GM12878 (cell line): ENCODE data around the gene LRRC15. TPM values are rescaled to one million over a fixed set of nuclear protein-coding genes. Genes with fewer than 3 reads are reported as not detected.

ENCODE experiments used
- ATAC-seq: fragments of 200-7000 bp; cut with Tn5 transposase; 3 replicates; pipeline ENCODE4 v1.9.1; 2020; ENCODE audit warnings: mild to moderate bottlenecking, moderate library complexity
- BruUV-seq: library from RNA; stranded (reverse); fragments of 400-500 nt; replicated peaks from 2 replicates; lab custom pipeline; 2021; lab: Mats Ljungman, UMichigan
- CTCF ChIA-PET: fragments of 300-600 bp; sonication (Branson Sonifier 250); formaldehyde crosslinking; extraction: SDS; loops from one replicate; lab custom pipeline; 2021; ENCODE audit warnings: inconsistent platforms; lab: Yijun Ruan, JAX
- POLR2A ChIA-PET: fragments of 350-600 bp; formaldehyde crosslinking; extraction: SDS; loops from one replicate; lab custom pipeline; 2021; ENCODE audit warnings: inconsistent platforms; lab: Charles Lee
- RAD21 ChIA-PET: fragments of 300-600 bp; sonication (Branson Sonifier 250); formaldehyde crosslinking; loops from one replicate; lab custom pipeline; 2023; ENCODE audit warnings: antibody characterized with exemption; ENCODE audit not compliant: unreplicated experiment; lab: Charles Lee
- SMC1A ChIA-PET: fragments of 300-600 bp; sonication (Branson Sonifier 250); formaldehyde crosslinking; loops from one replicate; lab custom pipeline; 2023; ENCODE audit not compliant: unreplicated experiment, uncharacterized antibody; lab: Charles Lee
- DNase-seq: peaks from one replicate; pipeline ENCODE4 v3.0.0-alpha.2; 2011; ENCODE audit warnings: low read depth, low spot score
- FAIRE-seq: peaks from 3 replicates; lab custom pipeline; 2011; peaks lifted over from hg19 to GRCh38; lab: Jason Lieb, UNC
- H2AFZ ChIP-seq: 2 replicates; pipeline ENCODE4 v1.6.0; 2011; ENCODE audit warnings: low read depth, low read length, control low read depth; ENCODE audit not compliant: control insufficient read depth
- H3K27ac ChIP-seq: 2 replicates; pipeline ENCODE4 v1.5.1; 2011; ENCODE audit warnings: control low read depth; ENCODE audit not compliant: control insufficient read depth, insufficient read depth
- H3K27me3 ChIP-seq, 2 experiments: replicated peaks in 1 of 2; 2 replicates each; pipeline versions ENCODE4 v1.6.0 to v1.6.1; 2011; ENCODE audit warnings: low read length in 1 of 2; ENCODE audit not compliant: control insufficient read depth in 2 of 2, insufficient read depth in 2 of 2
- H3K36me3 ChIP-seq, 2 experiments: 2 replicates each; pipeline ENCODE4 v1.5.1; 2011; ENCODE audit warnings: low read length in 1 of 2; ENCODE audit not compliant: control insufficient read depth in 2 of 2, insufficient read depth in 2 of 2
- H3K4me1 ChIP-seq: 2 replicates; pipeline ENCODE4 v1.6.1; 2011; ENCODE audit warnings: mild to moderate bottlenecking, low read length, moderate library complexity, mixed read lengths; ENCODE audit not compliant: control insufficient read depth, insufficient read depth
- H3K4me2 ChIP-seq: 2 replicates; pipeline ENCODE4 v1.6.0; 2011; ENCODE audit warnings: control low read depth; ENCODE audit not compliant: control insufficient read depth, insufficient read depth
- H3K4me3 ChIP-seq: fragments of 200-600 bp; sonication (generic); 2 replicates; pipeline ENCODE4 v1.5.1; 2016
- H3K79me2 ChIP-seq: 2 replicates; pipeline ENCODE4 v1.6.0; 2011; ENCODE audit warnings: low read length; ENCODE audit not compliant: control insufficient read depth, insufficient read depth
- H3K9ac ChIP-seq: 2 replicates; pipeline ENCODE4 v1.8.0; 2011; ENCODE audit warnings: low read length, control low read depth, mixed read lengths; ENCODE audit not compliant: control insufficient read depth, insufficient read depth
- H3K9me3 ChIP-seq: replicated peaks from 3 replicates; pipeline ENCODE4 v1.5.1; 2011; ENCODE audit warnings: mild to moderate bottlenecking, low read length; ENCODE audit not compliant: control insufficient read depth, insufficient read depth
- H4K20me1 ChIP-seq: 2 replicates; pipeline ENCODE4 v1.6.0; 2011; ENCODE audit not compliant: control insufficient read depth, insufficient read depth
- CHD4 ChIP-seq: fragments of 200-600 bp; sonication (generic); IDR thresholded peaks from 2 replicates; pipeline ENCODE4 v1.6.1; 2016; ENCODE audit warnings: mild to moderate bottlenecking
- EZH2 ChIP-seq: IDR thresholded peaks from 2 replicates; pipeline ENCODE4 v1.6.1; 2012; ENCODE audit warnings: low read depth, mild to moderate bottlenecking, control low read depth, inconsistent platforms, low read length, borderline replicate concordance; ENCODE audit not compliant: control insufficient read depth
- HCFC1 ChIP-seq: fragments of 150-350 bp; IDR thresholded peaks from 2 replicates; pipeline ENCODE4 v1.6.1; 2014; ENCODE audit warnings: low read length
- MTA2 ChIP-seq: fragments of 450-650 bp; IDR thresholded peaks from 2 replicates; pipeline ENCODE4 v1.6.1; 2016; ENCODE audit warnings: low read depth, mild to moderate bottlenecking, moderate library complexity
- NFYB ChIP-seq: IDR thresholded peaks from 2 replicates; pipeline ENCODE4 v1.6.1; 2011; ENCODE audit warnings: low read depth, mild to moderate bottlenecking, low read length, improper control_type of control experiment, moderate library complexity; ENCODE audit not compliant: insufficient read depth
- NRF1 ChIP-seq: conservative IDR thresholded peaks from 2 replicates; pipeline ENCODE4 v1.6.1; 2011; ENCODE audit warnings: mild to moderate bottlenecking, low read depth, low read length, improper control_type of control experiment
- RB1 ChIP-seq: fragments of 450-650 bp; formaldehyde crosslinking; IDR thresholded peaks from 2 replicates; pipeline ENCODE4 v1.6.1; 2017; ENCODE audit warnings: mild to moderate bottlenecking, borderline replicate concordance
- RELA ChIP-seq: fragments of 450-650 bp; IDR thresholded peaks from 2 replicates; pipeline ENCODE4 v1.8.0; 2014; ENCODE audit warnings: borderline replicate concordance; ENCODE audit not compliant: partially characterized antibody
- SMAD5 ChIP-seq: IDR thresholded peaks from 2 replicates; pipeline ENCODE4 v1.6.1; 2016; ENCODE audit warnings: antibody characterized with exemption, low read depth
- SP1 ChIP-seq: IDR thresholded peaks from one replicate; pipeline ENCODE4 v1.6.1; 2011; ENCODE audit warnings: low read depth, low read length
- SUPT20H ChIP-seq: IDR thresholded peaks from 2 replicates; pipeline ENCODE4 v1.6.1; 2011; ENCODE audit warnings: low read depth, mild to moderate bottlenecking, low read length, moderate library complexity, borderline replicate concordance; ENCODE audit not compliant: control insufficient read depth
- TCF12 ChIP-seq: IDR thresholded peaks from 2 replicates; pipeline ENCODE4 v1.6.1; 2011; ENCODE audit warnings: low read depth, mild to moderate bottlenecking, low read length
- WGBS: methylation state at CpG from one replicate; pipeline ENCODE4 v1.1.6; 2016; ENCODE audit warnings: low lambda C conversion rate; ENCODE audit not compliant: insufficient replicate concordance, insufficient coverage; ENCODE audit errors: missing lambda C conversion rate; 5-methylcytosine and 5-hydroxymethylcytosine counted together
- in situ Hi-C: fragments of 300-500 bp; cut with MboI; formaldehyde crosslinking; loops from 9 replicates; pipeline ENCODE4 v1.14.3; 2018; ENCODE audit warnings: mixed read lengths
- intact Hi-C: fragments of 100-400 bp; cut with micrococcal nuclease; formaldehyde crosslinking; loops from one replicate; pipeline ENCODE4 v1.14.2; 2022; ENCODE audit not compliant: unreplicated experiment
- polyA plus RNA-seq, 11 experiments: library from polyadenylated mRNA; depleted of rRNA in 4 of 11; unstranded in 6 of 11; stranded (reverse) in 5 of 11; fragments of >200 nt; fragmentation: Nextera tagmentation in 4 of 11; fragmentation: Illumina TruSeq in 1 of 11; extraction: Ambion mirVana in 4 of 11; extraction: Trizol in 1 of 11; gene quantifications; 1 replicate in 1 of 11; 2 replicates in 10 of 11; pipeline versions ENCODE4 v1.2.1 to v1.2.3, GENCODE V29; 2011 to 2016; ENCODE audit warnings: inconsistent platforms in 2 of 11, missing spikeins in 2 of 11, low read depth in 1 of 11
- total RNA-seq, 4 experiments: library from RNA; depleted of rRNA in 3 of 4; stranded (reverse); fragments of >200 nt in 3 of 4; fragmentation: Illumina TruSeq in 1 of 4; extraction: Trizol in 1 of 4; gene quantifications; 2 replicates each; pipeline versions ENCODE4 v1.2.1 to v1.2.3, GENCODE V29; 2013 to 2021
- TF ChIP-seq, protein P1 (sequence below): IDR thresholded peaks from 2 replicates; pipeline ENCODE4 v1.6.1; 2012; ENCODE audit warnings: low read depth, low read length, improper control_type of control experiment
- TF ChIP-seq, protein P2 (sequence below): IDR thresholded peaks from 2 replicates; pipeline ENCODE4 v1.6.1; 2012; ENCODE audit warnings: mild to moderate bottlenecking, low read depth, low read length
- TF ChIP-seq, protein P3 (sequence below): fragments of 450-650 bp; IDR thresholded peaks from 2 replicates; pipeline ENCODE4 v1.6.1; 2017; ENCODE audit warnings: antibody characterized with exemption, mild to moderate bottlenecking, moderate library complexity
- TF ChIP-seq, protein P4 (sequence below): IDR thresholded peaks from 2 replicates; pipeline ENCODE4 v1.6.1; 2012; ENCODE audit warnings: low read depth, low read length, improper control_type of control experiment

Gene LRRC15
- total and polyA plus RNA-seq, 10 of the 15 experiments (the other 5 are each of a cell fraction or from before 2014, with no cell fraction given) = not detected

DNA sequence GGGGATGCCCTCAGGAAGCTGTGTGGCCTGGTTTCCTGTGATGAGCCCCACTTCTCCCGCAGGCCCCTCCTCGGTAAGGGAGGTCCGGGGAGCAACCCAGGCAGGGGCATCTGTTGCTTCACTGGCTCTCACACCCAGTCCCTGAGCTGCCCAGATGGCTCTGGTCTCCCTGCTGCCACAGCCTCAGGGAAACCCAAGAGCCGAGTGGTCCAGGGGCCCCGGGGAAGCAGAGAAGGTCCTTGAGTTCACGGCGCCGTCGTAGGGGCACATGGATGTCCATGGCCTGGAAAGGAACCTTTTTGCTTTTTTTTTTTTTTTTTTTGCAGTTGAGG lies 13.3 kb upstream of the LRRC15 start (continued):
- no peak for TF ChIP-seq SUPT20H
- no peak for TF ChIP-seq RB1
- TF ChIP-seq, protein P1, sequence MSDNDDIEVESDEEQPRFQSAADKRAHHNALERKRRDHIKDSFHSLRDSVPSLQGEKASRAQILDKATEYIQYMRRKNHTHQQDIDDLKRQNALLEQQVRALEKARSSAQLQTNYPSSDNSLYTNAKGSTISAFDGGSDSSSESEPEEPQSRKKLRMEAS = no peak
- TF ChIP-seq, protein P2, sequence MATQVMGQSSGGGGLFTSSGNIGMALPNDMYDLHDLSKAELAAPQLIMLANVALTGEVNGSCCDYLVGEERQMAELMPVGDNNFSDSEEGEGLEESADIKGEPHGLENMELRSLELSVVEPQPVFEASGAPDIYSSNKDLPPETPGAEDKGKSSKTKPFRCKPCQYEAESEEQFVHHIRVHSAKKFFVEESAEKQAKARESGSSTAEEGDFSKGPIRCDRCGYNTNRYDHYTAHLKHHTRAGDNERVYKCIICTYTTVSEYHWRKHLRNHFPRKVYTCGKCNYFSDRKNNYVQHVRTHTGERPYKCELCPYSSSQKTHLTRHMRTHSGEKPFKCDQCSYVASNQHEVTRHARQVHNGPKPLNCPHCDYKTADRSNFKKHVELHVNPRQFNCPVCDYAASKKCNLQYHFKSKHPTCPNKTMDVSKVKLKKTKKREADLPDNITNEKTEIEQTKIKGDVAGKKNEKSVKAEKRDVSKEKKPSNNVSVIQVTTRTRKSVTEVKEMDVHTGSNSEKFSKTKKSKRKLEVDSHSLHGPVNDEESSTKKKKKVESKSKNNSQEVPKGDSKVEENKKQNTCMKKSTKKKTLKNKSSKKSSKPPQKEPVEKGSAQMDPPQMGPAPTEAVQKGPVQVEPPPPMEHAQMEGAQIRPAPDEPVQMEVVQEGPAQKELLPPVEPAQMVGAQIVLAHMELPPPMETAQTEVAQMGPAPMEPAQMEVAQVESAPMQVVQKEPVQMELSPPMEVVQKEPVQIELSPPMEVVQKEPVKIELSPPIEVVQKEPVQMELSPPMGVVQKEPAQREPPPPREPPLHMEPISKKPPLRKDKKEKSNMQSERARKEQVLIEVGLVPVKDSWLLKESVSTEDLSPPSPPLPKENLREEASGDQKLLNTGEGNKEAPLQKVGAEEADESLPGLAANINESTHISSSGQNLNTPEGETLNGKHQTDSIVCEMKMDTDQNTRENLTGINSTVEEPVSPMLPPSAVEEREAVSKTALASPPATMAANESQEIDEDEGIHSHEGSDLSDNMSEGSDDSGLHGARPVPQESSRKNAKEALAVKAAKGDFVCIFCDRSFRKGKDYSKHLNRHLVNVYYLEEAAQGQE = no peak
- no peak for TF ChIP-seq NRF1
- TF ChIP-seq RELA = no peak
- TF ChIP-seq MTA2 = no peak

DNA sequence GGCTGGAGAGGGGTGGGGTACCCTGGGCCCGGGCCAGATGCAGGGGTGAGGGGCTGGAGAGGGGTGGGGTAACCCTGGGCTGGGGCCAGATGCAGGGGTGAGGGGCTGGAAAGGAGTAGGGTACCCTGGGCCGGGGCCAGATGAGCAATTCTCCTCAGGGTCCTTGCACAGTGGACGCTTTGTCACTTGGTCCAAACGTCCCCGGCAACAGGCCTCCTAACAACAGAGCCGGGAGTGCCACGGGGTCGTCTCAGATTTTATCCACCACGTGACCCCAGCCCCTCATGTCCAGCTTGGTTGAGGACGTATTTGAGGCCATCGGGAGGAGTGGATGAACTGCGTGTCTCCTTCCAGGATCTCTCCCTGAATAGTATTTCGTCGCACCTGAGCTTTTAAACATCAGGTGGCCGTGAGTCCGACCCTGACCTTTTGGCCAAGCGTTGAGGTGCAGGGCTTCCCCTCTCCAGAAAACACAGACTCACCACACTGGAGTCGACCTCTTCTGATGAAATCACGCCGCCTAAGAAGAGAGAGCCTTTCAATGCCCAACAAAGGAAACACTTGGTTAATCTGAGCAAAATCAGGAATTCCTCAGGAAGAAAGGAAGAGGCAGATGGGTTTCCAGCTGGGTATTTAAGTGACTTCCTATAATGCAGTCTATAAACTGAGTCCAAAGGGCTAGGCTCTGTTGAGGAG lies 12.8 kb upstream of the LRRC15 start:
- CTCF ChIA-PET = no interaction called here
- H3K79me2 ChIP-seq = no peaks in the 10 kb centered on the region
- RAD21 ChIA-PET = no interaction called here
- no peak overlapping the region for H3K9ac ChIP-seq
- BruUV-seq = no TSS peak
- ATAC-seq (no peak), DNase-seq (no peak), FAIRE-seq (no peak)
- no peak overlapping the region for H2AFZ ChIP-seq
- H4K20me1 ChIP-seq = no peaks in the 10 kb centered on the region
- 24% methylated on average over 17 of the region's 20 CpGs for WGBS
- SMC1A ChIA-PET = interaction anchor here (0.6 kb wide), 1 partner anchor 9 kb away, joined by 3 read pairs; no protein-coding TSS in a partner anchor
- no peak overlapping the region for H3K4me2 ChIP-seq
- H3K4me1 ChIP-seq = no peaks in the 10 kb centered on the region
- no peaks in the 10 kb centered on the region for H3K36me3 ChIP-seq
- no peak for TF ChIP-seq SP1
- TF ChIP-seq, protein P3, sequence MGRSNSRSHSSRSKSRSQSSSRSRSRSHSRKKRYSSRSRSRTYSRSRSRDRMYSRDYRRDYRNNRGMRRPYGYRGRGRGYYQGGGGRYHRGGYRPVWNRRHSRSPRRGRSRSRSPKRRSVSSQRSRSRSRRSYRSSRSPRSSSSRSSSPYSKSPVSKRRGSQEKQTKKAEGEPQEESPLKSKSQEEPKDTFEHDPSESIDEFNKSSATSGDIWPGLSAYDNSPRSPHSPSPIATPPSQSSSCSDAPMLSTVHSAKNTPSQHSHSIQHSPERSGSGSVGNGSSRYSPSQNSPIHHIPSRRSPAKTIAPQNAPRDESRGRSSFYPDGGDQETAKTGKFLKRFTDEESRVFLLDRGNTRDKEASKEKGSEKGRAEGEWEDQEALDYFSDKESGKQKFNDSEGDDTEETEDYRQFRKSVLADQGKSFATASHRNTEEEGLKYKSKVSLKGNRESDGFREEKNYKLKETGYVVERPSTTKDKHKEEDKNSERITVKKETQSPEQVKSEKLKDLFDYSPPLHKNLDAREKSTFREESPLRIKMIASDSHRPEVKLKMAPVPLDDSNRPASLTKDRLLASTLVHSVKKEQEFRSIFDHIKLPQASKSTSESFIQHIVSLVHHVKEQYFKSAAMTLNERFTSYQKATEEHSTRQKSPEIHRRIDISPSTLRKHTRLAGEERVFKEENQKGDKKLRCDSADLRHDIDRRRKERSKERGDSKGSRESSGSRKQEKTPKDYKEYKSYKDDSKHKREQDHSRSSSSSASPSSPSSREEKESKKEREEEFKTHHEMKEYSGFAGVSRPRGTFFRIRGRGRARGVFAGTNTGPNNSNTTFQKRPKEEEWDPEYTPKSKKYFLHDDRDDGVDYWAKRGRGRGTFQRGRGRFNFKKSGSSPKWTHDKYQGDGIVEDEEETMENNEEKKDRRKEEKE = no peak
- no peak for TF ChIP-seq TCF12
- TF ChIP-seq EZH2 = no peak
- TF ChIP-seq MTA2 = no peak
- TF ChIP-seq HCFC1 = no peak
- TF ChIP-seq, protein P4, sequence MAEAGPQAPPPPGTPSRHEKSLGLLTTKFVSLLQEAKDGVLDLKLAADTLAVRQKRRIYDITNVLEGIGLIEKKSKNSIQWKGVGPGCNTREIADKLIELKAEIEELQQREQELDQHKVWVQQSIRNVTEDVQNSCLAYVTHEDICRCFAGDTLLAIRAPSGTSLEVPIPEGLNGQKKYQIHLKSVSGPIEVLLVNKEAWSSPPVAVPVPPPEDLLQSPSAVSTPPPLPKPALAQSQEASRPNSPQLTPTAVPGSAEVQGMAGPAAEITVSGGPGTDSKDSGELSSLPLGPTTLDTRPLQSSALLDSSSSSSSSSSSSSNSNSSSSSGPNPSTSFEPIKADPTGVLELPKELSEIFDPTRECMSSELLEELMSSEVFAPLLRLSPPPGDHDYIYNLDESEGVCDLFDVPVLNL = no peak
- no peak for TF ChIP-seq NFYB
- TF ChIP-seq SMAD5 = no peak
- TF ChIP-seq CHD4 = no peak
- no peak overlapping the region for H3K4me3 ChIP-seq
- in situ Hi-C loops (no loop called here), intact Hi-C loops (no loop called here)
- no peaks in the 10 kb centered on the region; a peak in 2 of 4 replicates for H3K27me3 ChIP-seq
- POLR2A ChIA-PET = no interaction called here
- H3K27ac ChIP-seq = no peak overlapping the region
- no peaks in the 10 kb centered on the region for H3K9me3 ChIP-seq
